GM12864 (cell line): Measurements from ENCODE around the gene S1PR4.
"Not testable (repeated sequence)": the region's sequence is repeated elsewhere in the genome, so short reads cannot be mapped to it uniquely, and the experiment has no call there.

Experiments
- DNase-seq: peaks from one replicate; pipeline ENCODE4 v3.0.0-alpha.2; 2011; ENCODE audit warnings: low read depth
- H3K4me3 ChIP-seq: 2 replicates; pipeline ENCODE4 v1.5.1; 2011; ENCODE audit warnings: mild to moderate bottlenecking, low read depth, low read length, control low read depth
- TF ChIP-seq, protein P1 (sequence below): IDR thresholded peaks from 2 replicates; pipeline ENCODE4 v1.5.1; 2011; ENCODE audit warnings: low read depth, mild to moderate bottlenecking, moderate library complexity, low read length, control low read depth, inconsistent platforms; ENCODE audit errors: missing control alignments

Gene S1PR4

GRCh38 chr19:3201911-3202310, 23.3 kb downstream of the S1PR4 start:
- no peak for DNase-seq
- H3K4me3 ChIP-seq = no peak overlapping the region
- TF ChIP-seq, protein P1, sequence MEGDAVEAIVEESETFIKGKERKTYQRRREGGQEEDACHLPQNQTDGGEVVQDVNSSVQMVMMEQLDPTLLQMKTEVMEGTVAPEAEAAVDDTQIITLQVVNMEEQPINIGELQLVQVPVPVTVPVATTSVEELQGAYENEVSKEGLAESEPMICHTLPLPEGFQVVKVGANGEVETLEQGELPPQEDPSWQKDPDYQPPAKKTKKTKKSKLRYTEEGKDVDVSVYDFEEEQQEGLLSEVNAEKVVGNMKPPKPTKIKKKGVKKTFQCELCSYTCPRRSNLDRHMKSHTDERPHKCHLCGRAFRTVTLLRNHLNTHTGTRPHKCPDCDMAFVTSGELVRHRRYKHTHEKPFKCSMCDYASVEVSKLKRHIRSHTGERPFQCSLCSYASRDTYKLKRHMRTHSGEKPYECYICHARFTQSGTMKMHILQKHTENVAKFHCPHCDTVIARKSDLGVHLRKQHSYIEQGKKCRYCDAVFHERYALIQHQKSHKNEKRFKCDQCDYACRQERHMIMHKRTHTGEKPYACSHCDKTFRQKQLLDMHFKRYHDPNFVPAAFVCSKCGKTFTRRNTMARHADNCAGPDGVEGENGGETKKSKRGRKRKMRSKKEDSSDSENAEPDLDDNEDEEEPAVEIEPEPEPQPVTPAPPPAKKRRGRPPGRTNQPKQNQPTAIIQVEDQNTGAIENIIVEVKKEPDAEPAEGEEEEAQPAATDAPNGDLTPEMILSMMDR = no peak

DNA sequence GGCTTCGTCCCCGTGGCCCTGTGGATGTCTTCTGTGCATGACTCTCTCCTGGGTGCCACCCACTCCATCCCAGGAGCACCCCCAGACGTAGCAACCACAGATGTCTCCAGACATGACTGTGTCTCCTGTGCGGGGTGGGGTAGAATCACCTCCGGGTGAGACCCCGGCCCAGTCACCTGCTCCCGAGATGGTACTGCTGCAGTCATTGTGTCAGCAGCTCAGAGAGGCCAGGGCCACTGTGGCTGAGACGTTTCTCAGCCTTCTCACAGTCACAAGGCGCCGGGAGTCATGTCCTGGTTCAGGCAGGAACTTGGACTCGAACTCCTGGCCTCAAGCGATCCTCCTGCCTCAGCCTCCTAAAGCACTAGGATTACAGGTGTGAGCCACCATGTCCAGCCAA, 23.8 kb downstream of the S1PR4 start:
- TF ChIP-seq, protein P1 = no peak
- H3K4me3 ChIP-seq = no peak overlapping the region
- no peak for DNase-seq

- not testable (repeated sequence) for H3K4me3 ChIP-seq, DNase-seq
Observed at GRCh38 chr19:3202895-3203294, 24.3 kb downstream of the S1PR4 start.

GRCh38 chr19:3203805-3204645, 25.5 kb downstream of the S1PR4 start:
- TF ChIP-seq, protein P1 = no peak

DNA sequence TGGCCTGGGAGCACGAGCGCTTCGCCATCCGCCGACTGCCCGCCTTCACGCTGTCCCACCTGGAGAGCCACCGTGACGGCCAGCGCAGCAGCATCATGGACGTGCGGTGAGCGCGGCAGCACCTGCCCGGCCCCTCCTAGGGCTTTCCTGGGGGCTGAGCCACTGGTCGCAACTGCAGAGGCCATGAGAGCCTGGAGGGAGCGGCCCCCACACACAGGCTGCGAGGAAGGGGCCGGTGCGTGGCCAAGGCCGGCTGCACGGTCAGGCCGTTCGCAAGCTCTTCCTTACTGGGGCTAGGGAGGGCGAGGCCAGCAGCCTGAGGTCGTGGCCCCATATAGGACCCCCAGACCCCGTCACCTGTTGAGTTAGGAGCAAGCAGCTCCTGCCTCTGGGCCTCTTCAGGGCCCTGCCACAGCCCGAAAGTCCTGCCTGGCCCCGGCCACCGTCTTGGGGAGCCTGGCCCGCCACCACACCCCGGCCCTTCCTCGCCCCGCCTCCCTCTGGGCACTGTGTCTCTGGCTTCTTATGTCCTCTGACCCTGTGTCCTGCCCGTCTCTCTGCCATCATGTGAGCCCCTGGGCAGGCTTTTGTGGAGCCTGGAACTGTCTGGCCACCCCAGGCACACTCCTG, 26.2 kb downstream of the S1PR4 start:
- TF ChIP-seq, protein P1 = no peak
- H3K4me3 ChIP-seq = no peak overlapping the region

More at GRCh38 chr19:3203805-3204645, 25.5 kb downstream of the S1PR4 start:
- no peak for DNase-seq
- H3K4me3 ChIP-seq = no peak overlapping the region

GRCh38 chr19:3206216-3206953, 27.8 kb downstream of the S1PR4 start:
- DNase-seq = no peak
- TF ChIP-seq, protein P1 = no peak
- H3K4me3 ChIP-seq = no peak overlapping the region

More for the DNA sequence above, 26.2 kb downstream of the S1PR4 start:
- DNase-seq = no peak
